Tibial artery (tissue), 4 donors: ENCODE measurements around the gene SOX1.
A peak's percentile ranks its signal among the peaks of the same experiment; 100 is the strongest.

Source experiments
- DNase-seq, 2 donors: peaks; one replicate each; pipeline ENCODE4 v3.0.0-alpha.2; 2019
- H3K27ac ChIP-seq, 2 donors: fragments of 200-600 bp; sonication (generic) in 1 of 2; 1 replicate in 1 of 2; 2 replicates in 1 of 2; pipeline ENCODE4 v1.5.1; 2018 to 2019; ENCODE audit warnings: mild to moderate bottlenecking in 1 of 2
- H3K27me3 ChIP-seq, 2 donors: fragments of 200-600 bp; sonication (generic) in 1 of 2; one replicate each; pipeline versions ENCODE4 v1.5.1 to v1.6.0; 2016 to 2019
- H3K36me3 ChIP-seq, 3 donors: fragments of 200-600 bp; sonication (generic) in 2 of 3; one replicate each; pipeline ENCODE4 v1.5.1; 2016 to 2019; ENCODE audit warnings: mild to moderate bottlenecking in 2 of 3
- H3K4me1 ChIP-seq, 4 donors: fragments of 200-600 bp; sonication (generic) in 2 of 4; 1 replicate in 3 of 4; 2 replicates in 1 of 4; pipeline ENCODE4 v1.5.1; 2016 to 2019
- H3K4me3 ChIP-seq, 2 donors: fragments of 200-600 bp; sonication (generic) in 1 of 2; 1 replicate in 1 of 2; 2 replicates in 1 of 2; pipeline ENCODE4 v1.5.1; 2018 to 2019; ENCODE audit warnings: mild to moderate bottlenecking in 2 of 2
- H3K9me3 ChIP-seq, 3 donors: fragments of 200-600 bp; sonication (generic) in 1 of 3; one replicate each; pipeline ENCODE4 v1.5.1; 2016 to 2019
- CTCF ChIP-seq, 2 experiments: fragments of 200-600 bp in 1 of 2; fragments of 450-650 bp in 1 of 2; IDR thresholded peaks; one replicate each; pipeline ENCODE4 v1.5.1; 2017 to 2019; ENCODE audit warnings: antibody characterized with exemption in 2 of 2, mild to moderate bottlenecking in 1 of 2, moderate library complexity in 1 of 2
- intact Hi-C: fragments of 100-400 bp; cut with DNase I; formaldehyde crosslinking; loops from one replicate; pipeline ENCODE4 v1.15.0; 2023; ENCODE audit warnings: low total_unique reads

The SOX1 gene

GRCh38 chr13:112074139-112074865, 7.4 kb downstream of the SOX1 start:
- intact Hi-C loops, result no loop called here
- TF ChIP-seq CTCF (IDR thresholded peaks at IDR 0.05), result no peak
- H3K27me3 ChIP-seq, result peaks cover 0 to 86% of the 10 kb centered on the region in 2 donors

GRCh38 chr13:112077729-112078128, 10.8 kb downstream of the SOX1 start:
- Histone ChIP-seq H3K27ac (no peak overlapping the region), H3K36me3 (no peaks in the 10 kb centered on the region), H3K4me3 (no peak overlapping the region), H3K4me1 (peaks cover 0 to 12% (median 8%) of the 10 kb centered on the region in 4 donors), H3K9me3 (no peaks in the 10 kb centered on the region), H3K27me3 (peaks cover 0 to 57% of the 10 kb centered on the region in 2 donors)
- intact Hi-C loops, result no loop called here
- peak in 1 of 2 donors; percentile 40 for DNase-seq
- TF ChIP-seq CTCF (IDR thresholded peaks at IDR 0.05), result no peak

More at GRCh38 chr13:112074139-112074865, 7.4 kb downstream of the SOX1 start:
- Histone ChIP-seq H3K4me3 (no peak overlapping the region), H3K4me1 (peaks cover 0 to 20% (median 14%) of the 10 kb centered on the region in 4 donors), H3K27ac (no peak overlapping the region), H3K9me3 (no peaks in the 10 kb centered on the region), H3K36me3 (no peaks in the 10 kb centered on the region)
- DNase-seq, result peak in 1 of 2 donors; percentile 44

- Histone ChIP-seq H3K36me3 (no peaks in the 10 kb centered on the region), H3K4me3 (no peak overlapping the region), H3K27me3 (peaks cover 0 to 52% of the 10 kb centered on the region in 2 donors), H3K4me1 (peaks cover 0 to 7% (median 3%) of the 10 kb centered on the region in 4 donors), H3K9me3 (peaks cover 0 to 4% (median 0%) of the 10 kb centered on the region in 3 donors), H3K27ac (no peak overlapping the region)
- no peak for TF ChIP-seq CTCF (IDR thresholded peaks at IDR 0.05)
- intact Hi-C loops, result no loop called here
- DNase-seq, result peak in 1 of 2 donors; percentile 25
These were observed 11.3 kb downstream of the SOX1 start for GRCh38 chr13:112078216-112078615.

- H3K4me1 ChIP-seq, result no peaks in the 10 kb centered on the region
- H3K36me3 ChIP-seq, result no peaks in the 10 kb centered on the region
- intact Hi-C loops, result no loop called here
- peak in 1 of 2 donors; percentile 2 for DNase-seq
- no peak overlapping the region for H3K4me3 ChIP-seq
- H3K27ac ChIP-seq, result no peak overlapping the region
- peaks cover 0 to 44% of the 10 kb centered on the region in 2 donors for H3K27me3 ChIP-seq
- peaks cover 0 to 12% (median 8%) of the 10 kb centered on the region in 3 donors for H3K9me3 ChIP-seq
- no peak for TF ChIP-seq CTCF (IDR thresholded peaks at IDR 0.05)
These were observed 12.1 kb downstream of the SOX1 start for GRCh38 chr13:112078879-112079531.

GRCh38 chr13:112079696-112080095, 12.7 kb downstream of the SOX1 start:
- peak in 1 of 2 donors; percentile 29 for DNase-seq
- intact Hi-C loops, result no loop called here
- Histone ChIP-seq H3K27me3 (peaks cover 0 to 37% of the 10 kb centered on the region in 2 donors), H3K4me1 (no peaks in the 10 kb centered on the region), H3K36me3 (no peaks in the 10 kb centered on the region), H3K9me3 (peaks cover 0 to 19% (median 15%) of the 10 kb centered on the region in 3 donors), H3K27ac (no peak overlapping the region), H3K4me3 (no peak overlapping the region)
- TF ChIP-seq CTCF (IDR thresholded peaks at IDR 0.05), result no peak
